BLaER1 (cell line): ENCODE results near the gene LCE1D.

Experiments
- H3K27ac ChIP-seq: shearing (Covaris generic); formaldehyde crosslinking; 2 replicates; pipeline ENCODE4 v1.8.1; 2022
- H3K27me3 ChIP-seq: shearing (Covaris generic); formaldehyde crosslinking; 2 replicates; pipeline ENCODE4 v1.8.1; 2022
- H3K36me3 ChIP-seq: shearing (Covaris generic); formaldehyde crosslinking; 2 replicates; pipeline ENCODE4 v1.8.1; 2022
- H3K4me1 ChIP-seq: shearing (Covaris generic); formaldehyde crosslinking; 2 replicates; pipeline ENCODE4 v1.8.1; 2022
- H3K4me2 ChIP-seq: shearing (Covaris generic); formaldehyde crosslinking; 2 replicates; pipeline ENCODE4 v1.8.1; 2022
- H3K4me3 ChIP-seq: shearing (Covaris generic); formaldehyde crosslinking; 2 replicates; pipeline ENCODE4 v1.8.1; 2022
- H3K9ac ChIP-seq: shearing (Covaris generic); formaldehyde crosslinking; 2 replicates; pipeline ENCODE4 v1.8.1; 2022
- H3K9me3 ChIP-seq: shearing (Covaris generic); formaldehyde crosslinking; 2 replicates; pipeline ENCODE4 v1.8.1; 2022
- H4K20me1 ChIP-seq: shearing (Covaris generic); formaldehyde crosslinking; 2 replicates; pipeline ENCODE4 v1.8.1; 2022
- Cebpa-rat ChIP-seq: shearing (Covaris generic); IDR thresholded peaks from 2 replicates; pipeline ENCODE4 v1.8.1; 2022

Gene LCE1D, protein sequence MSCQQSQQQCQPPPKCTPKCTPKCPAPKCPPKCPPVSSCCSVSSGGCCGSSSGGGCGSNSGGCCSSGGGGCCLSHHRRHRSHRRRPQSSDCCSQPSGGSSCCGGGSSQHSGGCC

GRCh38 chr1:152796421-152796820 lies at the start of gene LCE1D:
TSS of gene LCE1D (plus strand) at chr1:152796721. CDS start at chr1:152797795, 1,074 bp downstream.
- TF ChIP-seq Cebpa-rat, result no peak
- Histone ChIP-seq H3K4me1 (0 out of 2 replicates have a peak, but pooled peaks cover 7% of the 10 kb centered on the region), H4K20me1 (no peaks in the 10 kb centered on the region), H3K4me2 (no peak within 1 kb of the TSS), H3K9me3 (no peaks in the 10 kb centered on the region), H3K27ac (no peak within 1 kb of the TSS), H3K4me3 (no peak within 1 kb of the TSS), H3K36me3 (no peaks in the 10 kb centered on the region), H3K27me3 (no peaks in the 10 kb centered on the region), H3K9ac (no peak within 1 kb of the TSS)

- no peak overlapping the region for H3K4me3 ChIP-seq
- H3K27me3 ChIP-seq, result no peaks in the 10 kb centered on the region
- no peaks in the 10 kb centered on the region for H3K9me3 ChIP-seq
- no peak overlapping the region for H3K27ac ChIP-seq
- H3K9ac ChIP-seq, result no peak overlapping the region
- H3K36me3 ChIP-seq, result no peaks in the 10 kb centered on the region
- no peak for TF ChIP-seq Cebpa-rat
- no peaks in the 10 kb centered on the region for H4K20me1 ChIP-seq
- no peak overlapping the region for H3K4me2 ChIP-seq
- no peaks in the 10 kb centered on the region for H3K4me1 ChIP-seq
Observed at GRCh38 chr1:152747831-152748230, 48.7 kb upstream of the LCE1D start.

DNA sequence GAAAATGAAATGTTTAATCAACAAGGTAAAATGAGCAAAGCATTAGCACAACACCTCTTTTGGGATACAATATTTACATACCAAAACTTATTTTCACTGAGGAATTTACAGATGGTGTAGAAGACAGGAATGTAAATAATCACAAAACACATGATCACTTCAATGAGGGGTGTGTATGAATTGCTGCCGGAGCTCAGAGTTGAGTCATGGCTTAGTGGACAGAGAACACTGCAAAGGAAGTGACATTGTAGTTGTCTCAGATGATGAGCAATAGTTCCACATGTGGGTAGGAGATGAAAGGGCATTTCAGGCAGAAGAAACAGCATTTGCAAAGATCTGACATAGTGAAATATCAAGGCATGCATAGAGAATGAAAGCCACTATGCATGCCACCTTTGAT lies 44.3 kb upstream of the LCE1D start:
- no peaks in the 10 kb centered on the region for H3K27me3 ChIP-seq
- H3K36me3 ChIP-seq, result no peaks in the 10 kb centered on the region
- TF ChIP-seq Cebpa-rat, result no peak
- H3K27ac ChIP-seq, result no peak overlapping the region
- H3K9me3 ChIP-seq, result no peaks in the 10 kb centered on the region
- H3K4me1 ChIP-seq, result no peaks in the 10 kb centered on the region
- no peak overlapping the region for H3K4me3 ChIP-seq
- H3K9ac ChIP-seq, result no peak overlapping the region
- no peak overlapping the region for H3K4me2 ChIP-seq
- H4K20me1 ChIP-seq, result no peaks in the 10 kb centered on the region

DNA sequence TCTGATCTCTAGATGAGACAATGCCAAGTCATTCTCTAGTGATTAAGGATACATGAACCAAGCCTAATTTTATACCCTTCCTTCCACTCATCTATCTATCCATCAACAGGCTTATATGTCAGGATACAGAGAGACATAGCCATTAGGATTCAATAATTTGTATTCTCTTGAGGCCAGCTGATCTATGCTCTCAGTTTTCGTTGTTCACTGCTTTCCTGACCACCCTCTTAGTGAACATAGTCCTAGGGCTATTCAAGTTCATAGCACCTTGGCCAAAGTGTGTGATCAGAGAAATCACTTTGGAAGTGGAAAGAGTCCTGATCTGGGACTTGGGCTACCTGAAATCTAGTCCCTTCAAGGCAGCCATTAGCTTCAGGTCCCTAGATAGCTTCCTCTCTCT lies 42.9 kb upstream of the LCE1D start:
- TF ChIP-seq Cebpa-rat, result no peak
- no peaks in the 10 kb centered on the region for H3K4me1 ChIP-seq
- no peaks in the 10 kb centered on the region for H3K27me3 ChIP-seq
- H3K9ac ChIP-seq, result no peak overlapping the region
- no peak overlapping the region for H3K4me2 ChIP-seq
- no peaks in the 10 kb centered on the region for H3K36me3 ChIP-seq
- no peaks in the 10 kb centered on the region for H4K20me1 ChIP-seq
- H3K9me3 ChIP-seq, result no peaks in the 10 kb centered on the region
- no peak overlapping the region for H3K4me3 ChIP-seq
- H3K27ac ChIP-seq, result no peak overlapping the region

GRCh38 chr1:152756872-152757271 lies 39.6 kb upstream of the LCE1D start:
- Histone ChIP-seq H4K20me1 (no peaks in the 10 kb centered on the region), H3K9me3 (no peaks in the 10 kb centered on the region), H3K4me2 (no peak overlapping the region), H3K4me1 (no peaks in the 10 kb centered on the region), H3K9ac (no peak overlapping the region), H3K36me3 (no peaks in the 10 kb centered on the region), H3K27me3 (no peaks in the 10 kb centered on the region), H3K27ac (no peak overlapping the region), H3K4me3 (no peak overlapping the region)
- no peak for TF ChIP-seq Cebpa-rat

DNA sequence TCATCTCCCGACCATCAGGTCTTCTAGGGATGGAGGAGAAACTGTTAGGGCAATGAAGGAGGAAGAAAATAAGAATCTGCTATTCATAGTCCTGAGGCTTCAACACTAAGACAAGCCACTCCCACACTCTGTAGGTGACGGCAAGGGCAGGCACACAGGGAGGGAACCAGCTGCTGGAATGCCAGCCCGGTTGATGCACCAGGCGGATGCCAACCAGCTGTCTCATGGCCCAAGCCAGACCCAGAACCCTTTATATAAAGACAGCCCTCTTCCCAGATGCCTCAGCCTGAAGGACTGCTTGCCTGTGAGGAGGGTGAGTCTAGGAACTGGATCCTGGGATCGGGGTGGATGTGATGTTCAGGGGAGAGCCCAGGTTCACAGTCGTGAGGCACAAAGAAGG lies 38.8 kb upstream of the LCE1D start, which contains the start of gene KPRP:
KPRP (plus strand) TSS at position 279 of the 400 bp plus-strand sequence. CDS start 1,564 bp downstream, outside the sequence.
- Histone ChIP-seq H3K9me3 (no peaks in the 10 kb centered on the region), H3K27me3 (no peaks in the 10 kb centered on the region)
- TF ChIP-seq Cebpa-rat, result no peak

GRCh38 chr1:152758636-152759035 lies 37.9 kb upstream of the LCE1D start:
- no peak overlapping the region for H3K4me2 ChIP-seq
- H3K4me3 ChIP-seq, result no peak overlapping the region
- H3K9ac ChIP-seq, result no peak overlapping the region
- TF ChIP-seq Cebpa-rat, result no peak
- H3K27me3 ChIP-seq, result no peaks in the 10 kb centered on the region
- H3K36me3 ChIP-seq, result no peaks in the 10 kb centered on the region
- no peaks in the 10 kb centered on the region for H4K20me1 ChIP-seq
- H3K27ac ChIP-seq, result no peak overlapping the region
- H3K9me3 ChIP-seq, result no peaks in the 10 kb centered on the region
- no peaks in the 10 kb centered on the region for H3K4me1 ChIP-seq

More for the DNA sequence above, 38.8 kb upstream of the LCE1D start, which contains the start of gene KPRP:
- Histone ChIP-seq H3K4me1 (no peaks in the 10 kb centered on the region), H3K4me2 (no peak within 1 kb of the TSS), H4K20me1 (no peaks in the 10 kb centered on the region), H3K27ac (no peak within 1 kb of the TSS), H3K36me3 (no peaks in the 10 kb centered on the region), H3K9ac (no peak within 1 kb of the TSS), H3K4me3 (no peak within 1 kb of the TSS)

GRCh38 chr1:152759453-152760173 lies 36.9 kb upstream of the LCE1D start:
- no peaks in the 10 kb centered on the region for H3K4me1 ChIP-seq
- no peaks in the 10 kb centered on the region for H3K36me3 ChIP-seq
- H3K27me3 ChIP-seq, result no peaks in the 10 kb centered on the region
- H3K4me3 ChIP-seq, result no peak overlapping the region
- no peak overlapping the region for H3K27ac ChIP-seq
- H4K20me1 ChIP-seq, result no peaks in the 10 kb centered on the region
- no peak for TF ChIP-seq Cebpa-rat
- no peak overlapping the region for H3K4me2 ChIP-seq
- H3K9me3 ChIP-seq, result no peaks in the 10 kb centered on the region
- no peak overlapping the region for H3K9ac ChIP-seq

GRCh38 chr1:152760551-152761190 lies 35.9 kb upstream of the LCE1D start:
- Histone ChIP-seq H3K9me3 (no peaks in the 10 kb centered on the region), H3K4me1 (no peaks in the 10 kb centered on the region), H3K27ac (no peak overlapping the region), H3K4me2 (no peak overlapping the region), H3K9ac (no peak overlapping the region), H4K20me1 (no peaks in the 10 kb centered on the region), H3K27me3 (no peaks in the 10 kb centered on the region), H3K4me3 (no peak overlapping the region), H3K36me3 (no peaks in the 10 kb centered on the region)
- TF ChIP-seq Cebpa-rat, result no peak

- H3K36me3 ChIP-seq, result no peaks in the 10 kb centered on the region
- H3K4me3 ChIP-seq, result no peak overlapping the region
- no peak overlapping the region for H3K4me2 ChIP-seq
- H3K27ac ChIP-seq, result no peak overlapping the region
- no peaks in the 10 kb centered on the region for H3K9me3 ChIP-seq
- no peaks in the 10 kb centered on the region for H4K20me1 ChIP-seq
- no peaks in the 10 kb centered on the region for H3K4me1 ChIP-seq
- no peak for TF ChIP-seq Cebpa-rat
- H3K9ac ChIP-seq, result no peak overlapping the region
- no peaks in the 10 kb centered on the region for H3K27me3 ChIP-seq
Observed at GRCh38 chr1:152761609-152762213, 34.8 kb upstream of the LCE1D start.
